HepG2 (cell line): ENCODE results near the gene TBC1D22A. TPM values are rescaled to one million over a fixed set of nuclear protein-coding genes. Genes with fewer than 3 reads are reported as not detected.

Experiments
- ATAC-seq: fragments of 200-7000 bp; cut with Tn5 transposase; 3 replicates; pipeline ENCODE4 v1.9.1; 2020; ENCODE audit warnings: mild to moderate bottlenecking, moderate library complexity
- BruUV-seq: library from RNA; stranded (reverse); fragments of 400-500 nt; replicated peaks from 2 replicates; lab custom pipeline; 2021; lab: Mats Ljungman, UMichigan
- CTCF ChIA-PET: fragments of 300-600 bp; formaldehyde crosslinking; extraction: SDS; loops from one replicate; lab custom pipeline; 2021; ENCODE audit warnings: low total read pairs, inconsistent platforms, low intra/inter-chr PET ratio; lab: Yijun Ruan, JAX
- POLR2A ChIA-PET: fragments of 350-600 bp; sonication (Branson Sonifier 250); formaldehyde crosslinking; loops from one replicate; lab custom pipeline; 2020; ENCODE audit warnings: antibody characterized with exemption, inconsistent platforms; lab: Yijun Ruan, JAX
- DNase-seq: peaks from one replicate; pipeline ENCODE4 v3.0.0-alpha.2; 2015; ENCODE audit warnings: low spot score
- FAIRE-seq: peaks from 3 replicates; lab custom pipeline; 2011; peaks lifted over from hg19 to GRCh38; lab: Jason Lieb, UNC
- H2AFZ ChIP-seq: one replicate; pipeline ENCODE4 v1.6.1; 2011; ENCODE audit warnings: low read length, inconsistent platforms
- H3K27ac ChIP-seq: fragments of 300-600 bp; 3 replicates; pipeline ENCODE4 v1.8.0; 2011; ENCODE audit warnings: mixed run types, mild to moderate bottlenecking, mixed read lengths, low read length, inconsistent platforms; ENCODE audit not compliant: insufficient read depth; ENCODE audit errors: extremely low read length
- H3K27me3 ChIP-seq, 2 experiments: fragments of 200-600 bp in 1 of 2; 2 replicates in 1 of 2; 3 replicates in 1 of 2; pipeline versions ENCODE4 v1.6.0 to v1.8.0; 2011; ENCODE audit warnings: low read length in 2 of 2, mild to moderate bottlenecking in 2 of 2, moderate library complexity in 2 of 2, inconsistent platforms in 1 of 2; ENCODE audit not compliant: insufficient read depth in 2 of 2, control insufficient read depth in 1 of 2
- H3K36me3 ChIP-seq, 2 experiments: fragments of 200-600 bp in 1 of 2; replicated peaks in 1 of 2; 2 replicates in 1 of 2; 3 replicates in 1 of 2; pipeline versions ENCODE4 v1.5.1 to v1.8.0; 2011; ENCODE audit warnings: low read length in 2 of 2, inconsistent platforms in 1 of 2; ENCODE audit not compliant: insufficient read depth in 2 of 2, control insufficient read depth in 1 of 2
- H3K4me1 ChIP-seq: 2 replicates; pipeline ENCODE4 v1.5.1; 2012; ENCODE audit warnings: low read length, inconsistent platforms; ENCODE audit not compliant: insufficient read depth
- H3K4me2 ChIP-seq: 2 replicates; pipeline ENCODE4 v1.6.0; 2011; ENCODE audit warnings: low read depth, low read length, inconsistent platforms
- H3K4me3 ChIP-seq, 3 experiments: fragments of 200-600 bp in 1 of 3; sonication (generic), shearing (Covaris generic) in 1 of 3; replicated peaks in 1 of 3; 2 replicates each; pipeline ENCODE4 v1.5.1; 2011 to 2016; ENCODE audit warnings: low read length in 3 of 3, inconsistent platforms in 2 of 3, low read depth in 2 of 3, mild to moderate bottlenecking in 2 of 3, control low read depth in 1 of 3, mixed read lengths in 1 of 3; ENCODE audit not compliant: insufficient read depth in 1 of 3
- H3K79me2 ChIP-seq: one replicate; pipeline ENCODE4 v1.6.1; 2011; ENCODE audit warnings: low read length, inconsistent platforms; ENCODE audit not compliant: insufficient read depth
- H3K9ac ChIP-seq: 2 replicates; pipeline ENCODE4 v1.6.0; 2011; ENCODE audit warnings: mild to moderate bottlenecking, low read depth, low read length, inconsistent platforms; ENCODE audit not compliant: insufficient read depth
- H3K9me3 ChIP-seq: 2 replicates; pipeline ENCODE4 v1.5.1; 2012; ENCODE audit warnings: mild to moderate bottlenecking, low read length
- H4K20me1 ChIP-seq: 2 replicates; pipeline ENCODE4 v1.6.0; 2011; ENCODE audit warnings: inconsistent platforms, mild to moderate bottlenecking, low read length, moderate library complexity; ENCODE audit not compliant: insufficient read depth
- AGO1 ChIP-seq: fragments of 200-400 bp; formaldehyde crosslinking; IDR thresholded peaks from 2 replicates; pipeline ENCODE4 v1.6.1; 2017; ENCODE audit warnings: mild to moderate bottlenecking, low read depth, low read length, moderate library complexity; ENCODE audit not compliant: poor library complexity, severe bottlenecking
- DPF2 ChIP-seq: sonication (generic); formaldehyde crosslinking; IDR thresholded peaks from 2 replicates; pipeline ENCODE4 v1.4.0; 2020; ENCODE audit warnings: mild to moderate bottlenecking, low read depth, missing genetic modification reagents, borderline replicate concordance
- HOXA9 ChIP-seq: sonication (generic); formaldehyde crosslinking; IDR thresholded peaks from 2 replicates; pipeline ENCODE4 v1.8.1; 2022; ENCODE audit warnings: missing genetic modification reagents, mild to moderate bottlenecking, moderate library complexity, borderline replicate concordance
- KLF12 ChIP-seq: sonication (generic); formaldehyde crosslinking; IDR thresholded peaks from 2 replicates; pipeline ENCODE4 v1.4.0; 2020; ENCODE audit warnings: missing genetic modification reagents, borderline replicate concordance
- MED1 ChIP-seq: sonication (generic); formaldehyde crosslinking; IDR thresholded peaks from 2 replicates; pipeline ENCODE4 v1.4.0; 2020; ENCODE audit warnings: missing genetic modification reagents
- MIER2 ChIP-seq: IDR thresholded peaks from 2 replicates; pipeline ENCODE4 v1.6.1; 2016; ENCODE audit warnings: missing biosample characterization, missing genetic modification reagents
- PCBP1 ChIP-seq: fragments of 200-400 bp; formaldehyde crosslinking; IDR thresholded peaks from 2 replicates; pipeline ENCODE4 v1.6.1; 2017; ENCODE audit warnings: mild to moderate bottlenecking, low read depth, low read length, borderline replicate concordance
- POGK ChIP-seq: sonication (generic); formaldehyde crosslinking; conservative IDR thresholded peaks from 2 replicates; pipeline ENCODE4 v1.8.0; 2022; ENCODE audit warnings: mild to moderate bottlenecking, moderate library complexity, missing genetic modification reagents
- SKIL ChIP-seq: sonication (generic); formaldehyde crosslinking; IDR thresholded peaks from 2 replicates; pipeline ENCODE4 v1.8.0; 2022; ENCODE audit warnings: missing genetic modification reagents, mild to moderate bottlenecking, moderate library complexity, borderline replicate concordance
- TSC22D2 ChIP-seq: sonication (generic); formaldehyde crosslinking; IDR thresholded peaks from 2 replicates; pipeline ENCODE4 v1.5.1; 2020; ENCODE audit warnings: missing genetic modification reagents, mild to moderate bottlenecking, borderline replicate concordance
- ZNF501 ChIP-seq: sonication (generic); formaldehyde crosslinking; IDR thresholded peaks from 2 replicates; pipeline ENCODE4 v1.5.1; 2020; ENCODE audit warnings: mild to moderate bottlenecking, moderate library complexity, missing genetic modification reagents
- ZNF564 ChIP-seq: sonication (generic); formaldehyde crosslinking; IDR thresholded peaks from 2 replicates; pipeline ENCODE4 v1.8.1; 2023; ENCODE audit warnings: mild to moderate bottlenecking, missing genetic modification reagents
- ZNF83 ChIP-seq: sonication (generic); formaldehyde crosslinking; IDR thresholded peaks from 2 replicates; pipeline ENCODE4 v1.4.0; 2020; ENCODE audit warnings: missing genetic modification reagents, mild to moderate bottlenecking, borderline replicate concordance
- ZSCAN12 ChIP-seq: sonication (generic); formaldehyde crosslinking; IDR thresholded peaks from 2 replicates; pipeline ENCODE4 v1.9.0; 2021; ENCODE audit warnings: mild to moderate bottlenecking, missing genetic modification reagents
- WGBS: methylation state at CpG from one replicate; pipeline ENCODE4 v1.1.6; 2017; ENCODE audit warnings: low lambda C conversion rate; 5-methylcytosine and 5-hydroxymethylcytosine counted together
- in situ Hi-C: cut with HindIII; loops from 2 replicates; pipeline ENCODE4 v1.10.0; 2017; ENCODE audit warnings: low pct_unique_long_range_greater_than_20kb; ENCODE audit not compliant: extremely low pct_ligation_motif_present
- intact Hi-C: fragments of 100-400 bp; cut with micrococcal nuclease; formaldehyde crosslinking; loops from one replicate; pipeline ENCODE4 v1.10.0; 2022; ENCODE audit not compliant: unreplicated experiment
- polyA plus RNA-seq, 8 experiments: library from polyadenylated mRNA; depleted of rRNA in 3 of 8; stranded (reverse) in 7 of 8; unstranded in 1 of 8; fragments of >200 nt; fragmentation: Illumina TruSeq in 4 of 8; extraction: Trizol in 4 of 8; gene quantifications; 2 replicates each; pipeline versions ENCODE4 v1.2.1 to v1.2.3, GENCODE V29; 2011 to 2016; ENCODE audit warnings: low read depth in 4 of 8, missing spikeins in 1 of 8, mixed read lengths in 1 of 8; ENCODE audit not compliant: insufficient read depth in 1 of 8
- total RNA-seq, 5 experiments: library from RNA; depleted of rRNA; stranded (reverse); fragments of >200 nt; fragmentation: Illumina TruSeq; extraction: Trizol; gene quantifications; 2 replicates each; pipeline ENCODE4 v1.2.3, GENCODE V29; 2016; ENCODE audit warnings: low read depth in 1 of 5

Gene TBC1D22A
- total and polyA plus RNA-seq, 2 of the 13 experiments (the other 11 are each of a cell fraction or from before 2014, with no cell fraction given), result 17.3 to 18.0 TPM

GRCh38 chr22:47199261-47199978 lies 437.0 kb downstream of the TBC1D22A start:
- no peak; the same call in 2 of the 3 replicates for ATAC-seq

GRCh38 chr22:47199979-47200272 lies 437.5 kb downstream of the TBC1D22A start:
- ChIA-PET CTCF (no interaction called here), POLR2A (no interaction called here)
- no TSS peak for BruUV-seq
- in situ Hi-C loops, result loop anchor here (25.0 kb wide), 1 partner anchor 1287 kb away; a partner anchor contains a TSS
- no peak overlapping the region for H2AFZ ChIP-seq
- FAIRE-seq (no peak), ATAC-seq (no peak), DNase-seq (no peak)
- H3K4me3 ChIP-seq, result no peak overlapping the region
- H3K79me2 ChIP-seq, result no peaks in the 10 kb centered on the region
- intact Hi-C loops, result no loop called here
- H3K27ac ChIP-seq, result no peak overlapping the region
- peaks cover 14 to 82% of the 10 kb centered on the region in 2 experiments; a peak in 4 of 5 replicates for H3K27me3 ChIP-seq
- H4K20me1 ChIP-seq, result peaks cover 4% of the 10 kb centered on the region; the same call in 1 of the 2 replicates
- H3K4me2 ChIP-seq, result no peak overlapping the region
- no peak for TF ChIP-seq SKIL (CRISPR knock-in tag)
- TF ChIP-seq ZNF83 (CRISPR knock-in tag), result no peak
- no peak for TF ChIP-seq ZNF564 (CRISPR knock-in tag)
- TF ChIP-seq HOXA9 (CRISPR knock-in tag), result no peak
- no peak for TF ChIP-seq ZNF501 (CRISPR knock-in tag)
- TF ChIP-seq ZSCAN12 (CRISPR knock-in tag), result no peak
- no peak for TF ChIP-seq MIER2
- TF ChIP-seq DPF2 (CRISPR knock-in tag), result no peak
- TF ChIP-seq AGO1, result no peak
- no peak for TF ChIP-seq POGK (CRISPR knock-in tag)
- TF ChIP-seq PCBP1, result no peak
- no peak for TF ChIP-seq MED1 (CRISPR knock-in tag)
- H3K36me3 ChIP-seq, result no peaks in the 10 kb centered on the region
- WGBS, result 3% methylated on average over 6 of the region's 10 CpGs
- H3K9ac ChIP-seq, result no peak overlapping the region
- no peaks in the 10 kb centered on the region for H3K9me3 ChIP-seq
- no peaks in the 10 kb centered on the region for H3K4me1 ChIP-seq

More at GRCh38 chr22:47199261-47199978, 437.0 kb downstream of the TBC1D22A start:
- Histone ChIP-seq H3K9ac (no peak overlapping the region), H3K36me3 (no peaks in the 10 kb centered on the region), H2AFZ (no peak overlapping the region), H4K20me1 (peaks cover 4% of the 10 kb centered on the region; the same call in 1 of the 2 replicates), H3K4me3 (no peak overlapping the region), H3K4me2 (no peak overlapping the region), H3K9me3 (no peaks in the 10 kb centered on the region), H3K4me1 (no peaks in the 10 kb centered on the region), H3K27me3 (peaks cover 14 to 78% of the 10 kb centered on the region in 2 experiments; a peak in 4 of 5 replicates), H3K27ac (no peak overlapping the region), H3K79me2 (no peaks in the 10 kb centered on the region)
- FAIRE-seq, result no peak
- no peak for DNase-seq
- no peak for TF ChIP-seq TSC22D2 (CRISPR knock-in tag)
- no peak for TF ChIP-seq KLF12 (CRISPR knock-in tag)
- intact Hi-C loops, result no loop called here
- 35% methylated on average over 11 of the region's 33 CpGs for WGBS
- CTCF ChIA-PET, result no interaction called here
- POLR2A ChIA-PET, result no interaction called here
- no TSS peak for BruUV-seq
- in situ Hi-C loops, result no loop called here
